K562 (cell line): ENCODE results near the gene SLC12A4. TPM values are rescaled to one million over a fixed set of nuclear protein-coding genes. Genes with fewer than 3 reads are reported as not detected.

Source experiments
- BMI1 ChIP-seq: fragments of 150-350 bp; IDR thresholded peaks from 2 replicates; pipeline ENCODE4 v1.6.1; 2014; ENCODE audit warnings: low read length
- FOSL1 ChIP-seq: fragments of 200-800 bp; sonication (Bioruptor generic); conservative IDR thresholded peaks from 2 replicates; pipeline ENCODE4 v1.6.1; 2016; ENCODE audit warnings: missing genetic modification characterization, missing compliant biosample characterization
- GATAD2A ChIP-seq: fragments of 450-650 bp; IDR thresholded peaks from 2 replicates; pipeline ENCODE4 v1.6.1; 2017
- RBM25 ChIP-seq: fragments of 200-400 bp; formaldehyde crosslinking; IDR thresholded peaks from 2 replicates; pipeline ENCODE4 v1.6.1; 2018; ENCODE audit warnings: low read length, low read depth, moderate library complexity; ENCODE audit not compliant: severe bottlenecking
- RCOR1 ChIP-seq, 2 experiments: IDR thresholded peaks; 2 replicates each; pipeline ENCODE4 v1.6.1; 2012; ENCODE audit warnings: low read depth in 2 of 2, low read length in 2 of 2, borderline replicate concordance in 1 of 2, improper control_type of control experiment in 1 of 2
- SNRNP70 ChIP-seq: fragments of 200-400 bp; formaldehyde crosslinking; optimal IDR thresholded peaks from 2 replicates; pipeline ENCODE3; 2017; ENCODE audit warnings: low read depth, low read length
- ZBTB7A ChIP-seq: IDR thresholded peaks from 2 replicates; pipeline ENCODE4 v1.6.1; 2011; ENCODE audit warnings: low read depth, mild to moderate bottlenecking, low read length, moderate library complexity, borderline replicate concordance; ENCODE audit not compliant: control insufficient read depth
- ZNF134 ChIP-seq: fragments of 250-450 bp; sonication (Bioruptor Pico); conservative IDR thresholded peaks from 2 replicates; pipeline ENCODE4 v1.4.0; 2020
- ZNF274 ChIP-seq: IDR thresholded peaks from 2 replicates; pipeline ENCODE4 v1.6.1; 2011; ENCODE audit warnings: low read depth, mild to moderate bottlenecking, low read length, moderate library complexity, borderline replicate concordance
- polyA plus RNA-seq, 8 experiments: library from polyadenylated mRNA; depleted of rRNA in 4 of 8; stranded (reverse) in 5 of 8; unstranded in 3 of 8; fragments of >200 nt; fragmentation: Nextera tagmentation in 2 of 8; fragmentation: Illumina TruSeq in 1 of 8; extraction: Ambion mirVana in 2 of 8; extraction: Trizol in 1 of 8; gene quantifications; 2 replicates each; pipeline versions ENCODE4 v1.2.1 to v1.2.3, GENCODE V29; 2011 to 2014; ENCODE audit warnings: inconsistent platforms in 1 of 8, missing spikeins in 1 of 8
- total RNA-seq, 7 experiments: library from RNA; depleted of rRNA in 6 of 7; stranded (reverse); fragments of >200 nt in 6 of 7; fragmentation: Illumina TruSeq in 2 of 7; extraction: Trizol in 2 of 7; gene quantifications; 2 replicates each; pipeline versions ENCODE4 v1.2.1 to v1.2.3, GENCODE V29; 2011 to 2021; ENCODE audit warnings: low replicate concordance in 1 of 7
- TF ChIP-seq, protein P1 (sequence below), 2 experiments: fragments of 450-650 bp; formaldehyde crosslinking in 1 of 2; IDR thresholded peaks; 2 replicates each; pipeline versions ENCODE4 v1.4.0 to v1.6.1; 2014 to 2020; ENCODE audit warnings: mild to moderate bottlenecking in 2 of 2, borderline replicate concordance in 1 of 2, low read depth in 1 of 2
- TF ChIP-seq, protein P2 (sequence below): fragments of 250-450 bp; sonication (Bioruptor Pico); IDR thresholded peaks from 2 replicates; pipeline ENCODE4 v1.5.1; 2021; ENCODE audit warnings: mild to moderate bottlenecking
- TF ChIP-seq, protein P3 (sequence below): fragments of 450-650 bp; conservative IDR thresholded peaks from 2 replicates; pipeline ENCODE4 v1.6.1; 2016; ENCODE audit warnings: missing genetic modification characterization, low read depth, mild to moderate bottlenecking, missing compliant biosample characterization, moderate library complexity

SLC12A4 gene
- total and polyA plus RNA-seq, 9 of the 15 experiments (the other 6 are each of a cell fraction or from before 2014, with no cell fraction given), result 0.75 to 43.5 (median 15.0) TPM

DNA sequence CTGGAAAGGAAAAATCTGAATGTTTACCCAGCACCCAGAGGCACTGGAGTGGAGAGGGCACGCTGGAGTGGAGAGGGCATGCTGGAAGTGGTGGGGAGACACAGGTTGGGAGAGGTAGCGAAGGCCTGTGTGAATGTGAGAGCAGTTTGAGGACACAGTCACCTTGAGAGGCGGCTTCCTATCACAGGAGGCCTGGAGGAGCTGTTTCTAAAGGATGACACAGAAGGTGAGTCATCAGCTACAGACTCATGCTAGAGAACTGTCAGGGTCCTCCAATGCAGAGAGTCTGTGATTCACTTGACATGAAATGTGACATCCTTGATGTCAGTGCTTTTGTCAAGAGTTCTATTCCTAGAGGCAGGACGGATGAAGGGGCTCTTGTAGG, 50.6 kb downstream of the SLC12A4 start (continued):
- TF ChIP-seq, protein P1, sequence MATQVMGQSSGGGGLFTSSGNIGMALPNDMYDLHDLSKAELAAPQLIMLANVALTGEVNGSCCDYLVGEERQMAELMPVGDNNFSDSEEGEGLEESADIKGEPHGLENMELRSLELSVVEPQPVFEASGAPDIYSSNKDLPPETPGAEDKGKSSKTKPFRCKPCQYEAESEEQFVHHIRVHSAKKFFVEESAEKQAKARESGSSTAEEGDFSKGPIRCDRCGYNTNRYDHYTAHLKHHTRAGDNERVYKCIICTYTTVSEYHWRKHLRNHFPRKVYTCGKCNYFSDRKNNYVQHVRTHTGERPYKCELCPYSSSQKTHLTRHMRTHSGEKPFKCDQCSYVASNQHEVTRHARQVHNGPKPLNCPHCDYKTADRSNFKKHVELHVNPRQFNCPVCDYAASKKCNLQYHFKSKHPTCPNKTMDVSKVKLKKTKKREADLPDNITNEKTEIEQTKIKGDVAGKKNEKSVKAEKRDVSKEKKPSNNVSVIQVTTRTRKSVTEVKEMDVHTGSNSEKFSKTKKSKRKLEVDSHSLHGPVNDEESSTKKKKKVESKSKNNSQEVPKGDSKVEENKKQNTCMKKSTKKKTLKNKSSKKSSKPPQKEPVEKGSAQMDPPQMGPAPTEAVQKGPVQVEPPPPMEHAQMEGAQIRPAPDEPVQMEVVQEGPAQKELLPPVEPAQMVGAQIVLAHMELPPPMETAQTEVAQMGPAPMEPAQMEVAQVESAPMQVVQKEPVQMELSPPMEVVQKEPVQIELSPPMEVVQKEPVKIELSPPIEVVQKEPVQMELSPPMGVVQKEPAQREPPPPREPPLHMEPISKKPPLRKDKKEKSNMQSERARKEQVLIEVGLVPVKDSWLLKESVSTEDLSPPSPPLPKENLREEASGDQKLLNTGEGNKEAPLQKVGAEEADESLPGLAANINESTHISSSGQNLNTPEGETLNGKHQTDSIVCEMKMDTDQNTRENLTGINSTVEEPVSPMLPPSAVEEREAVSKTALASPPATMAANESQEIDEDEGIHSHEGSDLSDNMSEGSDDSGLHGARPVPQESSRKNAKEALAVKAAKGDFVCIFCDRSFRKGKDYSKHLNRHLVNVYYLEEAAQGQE (IDR thresholded peaks at IDR 0.05; ENCODE audit: borderline replicate concordance), result no peak
- TF ChIP-seq, protein P1 (CRISPR knock-in tag; IDR thresholded peaks at IDR 0.05; ENCODE audit: low read depth), result no peak
- TF ChIP-seq, protein P2, sequence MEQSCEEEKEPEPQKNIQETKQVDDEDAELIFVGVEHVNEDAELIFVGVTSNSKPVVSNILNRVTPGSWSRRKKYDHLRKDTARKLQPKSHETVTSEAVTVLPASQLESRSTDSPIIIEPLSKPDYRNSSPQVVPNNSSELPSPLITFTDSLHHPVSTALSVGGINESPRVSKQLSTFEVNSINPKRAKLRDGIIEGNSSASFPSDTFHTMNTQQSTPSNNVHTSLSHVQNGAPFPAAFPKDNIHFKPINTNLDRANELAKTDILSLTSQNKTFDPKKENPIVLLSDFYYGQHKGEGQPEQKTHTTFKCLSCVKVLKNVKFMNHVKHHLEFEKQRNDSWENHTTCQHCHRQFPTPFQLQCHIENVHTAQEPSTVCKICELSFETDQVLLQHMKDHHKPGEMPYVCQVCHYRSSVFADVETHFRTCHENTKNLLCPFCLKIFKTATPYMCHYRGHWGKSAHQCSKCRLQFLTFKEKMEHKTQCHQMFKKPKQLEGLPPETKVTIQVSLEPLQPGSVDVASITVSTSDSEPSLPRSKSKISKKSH, result no peak
- TF ChIP-seq ZBTB7A (no peak), GATAD2A (no peak), ZNF134 (no peak), ZNF274 (no peak), SNRNP70 (no peak), RCOR1 (IDR thresholded peaks at IDR 0.05; ENCODE audit: borderline replicate concordance in 1 of 2, low read depth in 2 of 2, low read length in 2 of 2) (0 out of 4 replicates have a peak, but pooled peaks of 1 of the 2 experiments have one; percentile 48), FOSL1 (peak; percentile 99), RBM25 (no peak), BMI1 (no peak)
- TF ChIP-seq, protein P3, sequence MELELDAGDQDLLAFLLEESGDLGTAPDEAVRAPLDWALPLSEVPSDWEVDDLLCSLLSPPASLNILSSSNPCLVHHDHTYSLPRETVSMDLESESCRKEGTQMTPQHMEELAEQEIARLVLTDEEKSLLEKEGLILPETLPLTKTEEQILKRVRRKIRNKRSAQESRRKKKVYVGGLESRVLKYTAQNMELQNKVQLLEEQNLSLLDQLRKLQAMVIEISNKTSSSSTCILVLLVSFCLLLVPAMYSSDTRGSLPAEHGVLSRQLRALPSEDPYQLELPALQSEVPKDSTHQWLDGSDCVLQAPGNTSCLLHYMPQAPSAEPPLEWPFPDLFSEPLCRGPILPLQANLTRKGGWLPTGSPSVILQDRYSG (tag), result no peak
